Activated CD4-positive, alpha-beta T cell treated with anti-CD3 and anti-CD28 coated beads, Interleukin-2, amount 50 U/mL, for 48 hours (primary cell): Measurements from ENCODE around the gene ARHGAP10.

Experiments
- DNase-seq, 2 experiments: peaks; one replicate each; pipeline ENCODE4 v3.0.0-alpha.2; 2020

ARHGAP10 gene

GRCh38 chr4:148053298-148054003, 321.6 kb downstream of the ARHGAP10 start:
- DNase-seq: no peak

GRCh38 chr4:148054275-148054674, 322.4 kb downstream of the ARHGAP10 start:
- DNase-seq: no peak

GRCh38 chr4:148055844-148056243, 324.0 kb downstream of the ARHGAP10 start:
- no peak for DNase-seq

GRCh38 chr4:148056879-148057278, 325.0 kb downstream of the ARHGAP10 start:
- DNase-seq: peak; percentile 60 to 72

GRCh38 chr4:148057516-148057915, 325.6 kb downstream of the ARHGAP10 start:
- DNase-seq: no peak

- DNase-seq: no peak
Observed at GRCh38 chr4:148057984-148058859, 326.3 kb downstream of the ARHGAP10 start.

- no peak for DNase-seq
Observed at GRCh38 chr4:148059617-148060180, 327.8 kb downstream of the ARHGAP10 start.

GRCh38 chr4:148060264-148061140, 328.6 kb downstream of the ARHGAP10 start:
- DNase-seq: peak in 1 of 2 experiments; percentile 15

- no peak for DNase-seq
Observed at GRCh38 chr4:148061141-148061481, 329.2 kb downstream of the ARHGAP10 start.

- DNase-seq: no peak
Observed at GRCh38 chr4:148061795-148062194, 329.9 kb downstream of the ARHGAP10 start.

- DNase-seq: no peak
Observed at GRCh38 chr4:148062301-148062950, 330.5 kb downstream of the ARHGAP10 start.

- no peak for DNase-seq
Observed at GRCh38 chr4:148064451-148064850, 332.6 kb downstream of the ARHGAP10 start.

- DNase-seq: no peak
Observed at GRCh38 chr4:148065075-148065474, 333.2 kb downstream of the ARHGAP10 start.

- no peak for DNase-seq
Observed at GRCh38 chr4:148067301-148067916, 335.5 kb downstream of the ARHGAP10 start.

GRCh38 chr4:148068065-148068911, 336.4 kb downstream of the ARHGAP10 start:
- no peak for DNase-seq

- DNase-seq: no peak
Observed at GRCh38 chr4:148069086-148069894, 337.4 kb downstream of the ARHGAP10 start.

- no peak for DNase-seq
Observed at GRCh38 chr4:148069895-148070178, 337.9 kb downstream of the ARHGAP10 start.

GRCh38 chr4:148071009-148071408, 339.1 kb downstream of the ARHGAP10 start:
- DNase-seq: no peak

- no peak for DNase-seq
Observed at GRCh38 chr4:148072789-148073188, 340.9 kb downstream of the ARHGAP10 start.

GRCh38 chr4:148073349-148073748, 341.5 kb downstream of the ARHGAP10 start:
- no peak for DNase-seq
